GM06990 (cell line): ENCODE results near the gene PDSS2.

ENCODE experiments used
- DNase-seq: peaks from one replicate; pipeline ENCODE4 v3.0.0-alpha.2; 2011; ENCODE audit not compliant: insufficient read length; ENCODE audit errors: extremely low read depth
- H3K27me3 ChIP-seq: replicated peaks from 2 replicates; pipeline ENCODE4 v1.6.0; 2011; ENCODE audit warnings: low read length; ENCODE audit not compliant: control insufficient read depth, insufficient read depth
- H3K36me3 ChIP-seq: 2 replicates; pipeline ENCODE4 v1.5.1; 2011; ENCODE audit warnings: low read length; ENCODE audit not compliant: control insufficient read depth, insufficient read depth
- H3K4me3 ChIP-seq: replicated peaks from 2 replicates; pipeline ENCODE4 v1.5.1; 2011; ENCODE audit warnings: low read depth, mild to moderate bottlenecking, control low read depth, low read length
- CTCF ChIP-seq: IDR thresholded peaks from 2 replicates; pipeline ENCODE4 v1.5.1; 2011; ENCODE audit warnings: low read length, control low read depth, mild to moderate bottlenecking, inconsistent platforms; ENCODE audit not compliant: insufficient read depth, poor library complexity, severe bottlenecking

Gene PDSS2

DNA sequence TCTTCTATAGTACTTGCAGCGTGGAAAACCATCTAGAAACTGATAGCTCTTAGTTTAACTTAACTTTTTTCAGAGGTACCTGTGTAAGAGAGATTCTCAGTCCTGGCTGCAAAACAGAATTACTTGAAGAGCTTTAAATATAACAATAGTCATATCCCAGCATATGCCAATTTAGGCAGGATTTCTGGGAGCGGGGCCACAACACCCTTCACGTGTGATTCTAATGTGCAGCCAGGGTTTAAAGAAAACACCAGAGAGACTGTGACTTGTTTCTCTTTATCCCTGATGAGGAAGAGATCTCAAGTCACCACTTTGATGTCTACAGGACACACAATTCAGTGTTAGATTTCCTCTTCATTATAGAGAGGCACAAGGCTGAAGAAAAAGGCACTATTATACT lies 103.7 kb downstream of the PDSS2 start:
- H3K36me3 ChIP-seq, result no peaks in the 10 kb centered on the region
- no peaks in the 10 kb centered on the region for H3K27me3 ChIP-seq
- TF ChIP-seq CTCF, result no peak
- no peak for DNase-seq
- H3K4me3 ChIP-seq, result no peak overlapping the region

- Histone ChIP-seq H3K27me3 (no peaks in the 10 kb centered on the region), H3K4me3 (no peak overlapping the region), H3K36me3 (no peaks in the 10 kb centered on the region)
- no peak for DNase-seq
- no peak for TF ChIP-seq CTCF
Measured at GRCh38 chr6:107354451-107354850, 104.9 kb downstream of the PDSS2 start.

GRCh38 chr6:107353773-107354382 lies 105.5 kb downstream of the PDSS2 start:
- DNase-seq, result no peak
- Histone ChIP-seq H3K27me3 (no peaks in the 10 kb centered on the region), H3K4me3 (no peak overlapping the region), H3K36me3 (no peaks in the 10 kb centered on the region)
- TF ChIP-seq CTCF, result no peak

GRCh38 chr6:107348224-107348623 lies 111.1 kb downstream of the PDSS2 start:
- no peaks in the 10 kb centered on the region for H3K27me3 ChIP-seq
- no peak for TF ChIP-seq CTCF
- DNase-seq, result no peak
- no peaks in the 10 kb centered on the region for H3K36me3 ChIP-seq
- H3K4me3 ChIP-seq, result no peak overlapping the region

GRCh38 chr6:107345393-107345792 lies 114.0 kb downstream of the PDSS2 start:
- no peak for DNase-seq
- Histone ChIP-seq H3K36me3 (no peaks in the 10 kb centered on the region), H3K27me3 (no peaks in the 10 kb centered on the region), H3K4me3 (no peak overlapping the region)
- no peak for TF ChIP-seq CTCF

GRCh38 chr6:107344981-107345380 lies 114.4 kb downstream of the PDSS2 start:
- no peak for DNase-seq
- no peaks in the 10 kb centered on the region for H3K36me3 ChIP-seq
- TF ChIP-seq CTCF, result no peak
- H3K4me3 ChIP-seq, result no peak overlapping the region
- no peaks in the 10 kb centered on the region for H3K27me3 ChIP-seq
